Sigmoid colon (tissue), 4 donors: Measurements from ENCODE around the gene ENAH.

Experiments used
- CTCF ChIP-seq, 4 experiments: fragments of 450-650 bp in 3 of 4; fragments of 200-600 bp in 1 of 4; IDR thresholded peaks; one replicate each; pipeline ENCODE4 v1.5.1; 2016 to 2019; ENCODE audit warnings: antibody characterized with exemption in 4 of 4, mild to moderate bottlenecking in 3 of 4, moderate library complexity in 2 of 4
- EP300 ChIP-seq, 4 donors: sonication (generic); formaldehyde crosslinking; IDR thresholded peaks; one replicate each; pipeline ENCODE4 v1.6.1; 2017; ENCODE audit warnings: antibody characterized with exemption in 4 of 4
- POLR2A ChIP-seq, 2 donors: fragments of 450-650 bp; IDR thresholded peaks; one replicate each; pipeline ENCODE4 v1.6.1; 2016; ENCODE audit warnings: antibody characterized with exemption in 2 of 2, mild to moderate bottlenecking in 2 of 2, moderate library complexity in 2 of 2
- POLR2AphosphoS5 ChIP-seq, 4 donors: sonication (generic); formaldehyde crosslinking; IDR thresholded peaks; one replicate each; pipeline ENCODE4 v1.6.1; 2017; ENCODE audit warnings: antibody characterized with exemption in 4 of 4

GRCh38 chr1:225545649-225546048, 107.3 kb downstream of the ENAH start:
- TF ChIP-seq POLR2AphosphoS5 (IDR thresholded peaks at IDR 0.05), result no peak
- no peak for TF ChIP-seq POLR2A (IDR thresholded peaks at IDR 0.05)
- TF ChIP-seq CTCF (IDR thresholded peaks at IDR 0.05), result no peak
- TF ChIP-seq EP300 (IDR thresholded peaks at IDR 0.05), result no peak
